Effector memory CD8-positive, alpha-beta T cell (primary cell): ENCODE data around the gene C2orf80.
"Not testable (repeated sequence)": the region's sequence is repeated elsewhere in the genome, so short reads cannot be mapped to it uniquely, and the experiment has no call there.

Source experiments
- ATAC-seq: fragments of 150-1000 bp; cut with Tn5 transposase; replicated peaks from 2 replicates; pipeline ENCODE4 v1.10.0; 2021; ENCODE audit warnings: mild to moderate bottlenecking, moderate library complexity
- DNase-seq, 3 experiments: peaks; one replicate each; pipeline ENCODE4 v3.0.0; 2021
- H3K27ac Mint-ChIP-seq, 2 donors: one replicate each; pipeline ENCODE4 v1.8.0; 2022; ENCODE audit warnings: mild to moderate bottlenecking in 2 of 2, mixed read lengths in 2 of 2, moderate library complexity in 2 of 2
- H3K27me3 Mint-ChIP-seq, 2 donors: one replicate each; pipeline ENCODE4 v1.8.0; 2022; ENCODE audit warnings: mixed read lengths in 2 of 2
- H3K36me3 Mint-ChIP-seq: one replicate; pipeline ENCODE4 v1.8.0; 2022; ENCODE audit warnings: mild to moderate bottlenecking, moderate library complexity, mixed read lengths; ENCODE audit not compliant: insufficient read depth
- H3K4me1 Mint-ChIP-seq, 2 donors: one replicate each; pipeline ENCODE4 v1.8.0; 2022; ENCODE audit warnings: low read depth in 2 of 2, mixed read lengths in 2 of 2
- H3K4me3 Mint-ChIP-seq, 2 donors: one replicate each; pipeline ENCODE4 v1.8.0; 2022; ENCODE audit warnings: mild to moderate bottlenecking in 2 of 2, mixed read lengths in 2 of 2, moderate library complexity in 2 of 2
- H3K9me3 Mint-ChIP-seq, 2 donors: one replicate each; pipeline ENCODE4 v1.8.0; 2022; ENCODE audit warnings: mixed read lengths in 2 of 2

C2orf80 gene

GRCh38 chr2:208138334-208138733 lies 51.5 kb downstream of the C2orf80 start:
- H3K9me3 Mint-ChIP-seq, H3K4me3 Mint-ChIP-seq, ATAC-seq, H3K36me3 Mint-ChIP-seq, DNase-seq, H3K27ac Mint-ChIP-seq, H3K4me1 Mint-ChIP-seq, H3K27me3 Mint-ChIP-seq: not testable (repeated sequence)

- no peaks in the 10 kb centered on the region for H3K9me3 Mint-ChIP-seq
- H3K27ac Mint-ChIP-seq: no peak overlapping the region
- ATAC-seq (no peak), DNase-seq (no peak)
- H3K27me3 Mint-ChIP-seq: peaks cover 0 to 6% of the 10 kb centered on the region in 2 donors
- no peaks in the 10 kb centered on the region for H3K36me3 Mint-ChIP-seq
- H3K4me1 Mint-ChIP-seq: no peaks in the 10 kb centered on the region
- H3K4me3 Mint-ChIP-seq: no peak overlapping the region
Measured at GRCh38 chr2:208136716-208137094, 53.1 kb downstream of the C2orf80 start.

- DNase-seq: no peak
- Mint-ChIP-seq H3K27me3 (peaks cover 0 to 6% of the 10 kb centered on the region in 2 donors), H3K9me3 (no peaks in the 10 kb centered on the region), H3K4me3 (no peak overlapping the region), H3K36me3 (no peaks in the 10 kb centered on the region), H3K4me1 (no peaks in the 10 kb centered on the region), H3K27ac (no peak overlapping the region)
- no peak for ATAC-seq
Measured at GRCh38 chr2:208135794-208136715, 53.8 kb downstream of the C2orf80 start.

- Mint-ChIP-seq H3K27ac (no peak overlapping the region), H3K36me3 (no peaks in the 10 kb centered on the region), H3K27me3 (peaks cover 0 to 9% of the 10 kb centered on the region in 2 donors), H3K9me3 (no peaks in the 10 kb centered on the region), H3K4me1 (no peaks in the 10 kb centered on the region), H3K4me3 (no peak overlapping the region)
- DNase-seq (no peak), ATAC-seq (no peak)
Measured at GRCh38 chr2:208134928-208135586, 54.8 kb downstream of the C2orf80 start.

GRCh38 chr2:208130712-208131110 lies 59.1 kb downstream of the C2orf80 start:
- H3K4me3 Mint-ChIP-seq: no peak overlapping the region
- no peaks in the 10 kb centered on the region for H3K4me1 Mint-ChIP-seq
- H3K36me3 Mint-ChIP-seq: no peaks in the 10 kb centered on the region
- H3K9me3 Mint-ChIP-seq: peaks cover 0 to 2% of the 10 kb centered on the region in 2 donors
- ATAC-seq (no peak), DNase-seq (no peak)
- peaks cover 10 to 38% of the 10 kb centered on the region in 2 donors for H3K27me3 Mint-ChIP-seq
- H3K27ac Mint-ChIP-seq: no peak overlapping the region

GRCh38 chr2:208129744-208130711 lies 59.8 kb downstream of the C2orf80 start, which contains the start of gene CRYGC:
TSS of gene CRYGC (minus strand) at chr2:208129828. CDS start at chr2:208129792, 36 bp downstream.
- Mint-ChIP-seq H3K9me3 (peaks cover 0 to 2% of the 10 kb centered on the region in 2 donors), H3K36me3 (no peaks in the 10 kb centered on the region), H3K27ac (no peak within 1 kb of the TSS), H3K4me1 (peaks cover 0 to under 1% of the 10 kb centered on the region in 2 donors), H3K4me3 (no peak within 1 kb of the TSS), H3K27me3 (peaks cover 15 to 45% of the 10 kb centered on the region in 2 donors)
- no peak for DNase-seq
- ATAC-seq: no peak

GRCh38 chr2:208128136-208128535 lies 61.7 kb downstream of the C2orf80 start:
- H3K36me3 Mint-ChIP-seq: no peaks in the 10 kb centered on the region
- H3K27ac Mint-ChIP-seq: no peak overlapping the region
- H3K4me1 Mint-ChIP-seq: peaks cover 1 to 7% of the 10 kb centered on the region in 2 donors
- no peak overlapping the region for H3K4me3 Mint-ChIP-seq
- DNase-seq: no peak
- ATAC-seq: no peak
- H3K9me3 Mint-ChIP-seq: peaks cover 0 to 2% of the 10 kb centered on the region in 2 donors
- peaks cover 29 to 61% of the 10 kb centered on the region in 2 donors for H3K27me3 Mint-ChIP-seq

GRCh38 chr2:208127090-208127489 lies 62.7 kb downstream of the C2orf80 start:
- Mint-ChIP-seq H3K4me1 (peaks cover 1 to 7% of the 10 kb centered on the region in 2 donors), H3K4me3 (no peak overlapping the region), H3K27me3 (peaks cover 29 to 55% of the 10 kb centered on the region in 2 donors), H3K27ac (no peak overlapping the region), H3K9me3 (peaks cover 0 to 2% of the 10 kb centered on the region in 2 donors), H3K36me3 (no peaks in the 10 kb centered on the region)
- DNase-seq (no peak), ATAC-seq (no peak)

- Mint-ChIP-seq H3K4me1 (peaks cover 1 to 7% of the 10 kb centered on the region in 2 donors), H3K27me3 (peaks cover 35 to 62% of the 10 kb centered on the region in 2 donors)
Measured at GRCh38 chr2:208125251-208125650, 64.6 kb downstream of the C2orf80 start.

GRCh38 chr2:208124013-208124715 lies 65.7 kb downstream of the C2orf80 start, which contains the start of gene CRYGD:
TSS of gene CRYGD (minus strand) at chr2:208124524. CDS start at chr2:208124473, 51 bp downstream.
- not testable (repeated sequence) for ATAC-seq, H3K4me1 Mint-ChIP-seq, H3K9me3 Mint-ChIP-seq, H3K36me3 Mint-ChIP-seq, DNase-seq, H3K27ac Mint-ChIP-seq
- Mint-ChIP-seq H3K4me3 (peak within 1 kb of the TSS in 1 of 2 donors; percentile 19), H3K27me3 (peaks cover 35 to 51% of the 10 kb centered on the region in 2 donors)

More at GRCh38 chr2:208125251-208125650, 64.6 kb downstream of the C2orf80 start:
- H3K36me3 Mint-ChIP-seq: no peaks in the 10 kb centered on the region
- H3K9me3 Mint-ChIP-seq: peaks cover 0 to 2% of the 10 kb centered on the region in 2 donors
- DNase-seq (no peak), ATAC-seq (no peak)
- H3K27ac Mint-ChIP-seq: no peak overlapping the region
- H3K4me3 Mint-ChIP-seq: no peak overlapping the region

- Mint-ChIP-seq H3K27ac (no peak overlapping the region), H3K4me1 (peaks cover 1 to 7% of the 10 kb centered on the region in 2 donors), H3K9me3 (peaks cover 0 to 2% of the 10 kb centered on the region in 2 donors), H3K27me3 (peaks cover 29 to 33% of the 10 kb centered on the region in 2 donors), H3K4me3 (no peak overlapping the region), H3K36me3 (peaks cover 4% of the 10 kb centered on the region)
- DNase-seq: no peak
- ATAC-seq: no peak
Measured at GRCh38 chr2:208122248-208122647, 67.6 kb downstream of the C2orf80 start.

- DNase-seq (no peak), ATAC-seq (no peak)
- peaks cover 4% of the 10 kb centered on the region for H3K36me3 Mint-ChIP-seq
- no peaks in the 10 kb centered on the region for H3K9me3 Mint-ChIP-seq
- H3K27me3 Mint-ChIP-seq: peaks cover 10 to 13% of the 10 kb centered on the region in 2 donors
- H3K4me1 Mint-ChIP-seq: no peaks in the 10 kb centered on the region
- no peak overlapping the region for H3K27ac Mint-ChIP-seq
- no peak overlapping the region for H3K4me3 Mint-ChIP-seq
Measured at GRCh38 chr2:208118918-208119317, 70.9 kb downstream of the C2orf80 start.
